HepG2 (cell line): ENCODE data around the gene SEMA3C. TPM values are rescaled to one million over a fixed set of nuclear protein-coding genes. Genes with fewer than 3 reads are reported as not detected.

ENCODE experiments used
- ATAC-seq: fragments of 200-7000 bp; cut with Tn5 transposase; 3 replicates; pipeline ENCODE4 v1.9.1; 2020; ENCODE audit warnings: mild to moderate bottlenecking, moderate library complexity
- BruUV-seq: library from RNA; stranded (reverse); fragments of 400-500 nt; replicated peaks from 2 replicates; lab custom pipeline; 2021; lab: Mats Ljungman, UMichigan
- CTCF ChIA-PET: fragments of 300-600 bp; formaldehyde crosslinking; extraction: SDS; loops from one replicate; lab custom pipeline; 2021; ENCODE audit warnings: low total read pairs, inconsistent platforms, low intra/inter-chr PET ratio; lab: Yijun Ruan, JAX
- POLR2A ChIA-PET: fragments of 350-600 bp; sonication (Branson Sonifier 250); formaldehyde crosslinking; loops from one replicate; lab custom pipeline; 2020; ENCODE audit warnings: antibody characterized with exemption, inconsistent platforms; lab: Yijun Ruan, JAX
- DNase-seq: peaks from one replicate; pipeline ENCODE4 v3.0.0-alpha.2; 2015; ENCODE audit warnings: low spot score
- FAIRE-seq: peaks from 3 replicates; lab custom pipeline; 2011; peaks lifted over from hg19 to GRCh38; lab: Jason Lieb, UNC
- H2AFZ ChIP-seq: one replicate; pipeline ENCODE4 v1.6.1; 2011; ENCODE audit warnings: low read length, inconsistent platforms
- H3K27ac ChIP-seq: fragments of 300-600 bp; 3 replicates; pipeline ENCODE4 v1.8.0; 2011; ENCODE audit warnings: mixed run types, mild to moderate bottlenecking, mixed read lengths, low read length, inconsistent platforms; ENCODE audit not compliant: insufficient read depth; ENCODE audit errors: extremely low read length
- H3K27me3 ChIP-seq, 2 experiments: fragments of 200-600 bp in 1 of 2; 2 replicates in 1 of 2; 3 replicates in 1 of 2; pipeline versions ENCODE4 v1.6.0 to v1.8.0; 2011; ENCODE audit warnings: low read length in 2 of 2, mild to moderate bottlenecking in 2 of 2, moderate library complexity in 2 of 2, inconsistent platforms in 1 of 2; ENCODE audit not compliant: insufficient read depth in 2 of 2, control insufficient read depth in 1 of 2
- H3K36me3 ChIP-seq, 2 experiments: fragments of 200-600 bp in 1 of 2; replicated peaks in 1 of 2; 2 replicates in 1 of 2; 3 replicates in 1 of 2; pipeline versions ENCODE4 v1.5.1 to v1.8.0; 2011; ENCODE audit warnings: low read length in 2 of 2, inconsistent platforms in 1 of 2; ENCODE audit not compliant: insufficient read depth in 2 of 2, control insufficient read depth in 1 of 2
- H3K4me1 ChIP-seq: 2 replicates; pipeline ENCODE4 v1.5.1; 2012; ENCODE audit warnings: low read length, inconsistent platforms; ENCODE audit not compliant: insufficient read depth
- H3K4me2 ChIP-seq: 2 replicates; pipeline ENCODE4 v1.6.0; 2011; ENCODE audit warnings: low read depth, low read length, inconsistent platforms
- H3K4me3 ChIP-seq, 3 experiments: fragments of 200-600 bp in 1 of 3; sonication (generic), shearing (Covaris generic) in 1 of 3; replicated peaks in 1 of 3; 2 replicates each; pipeline ENCODE4 v1.5.1; 2011 to 2016; ENCODE audit warnings: low read length in 3 of 3, inconsistent platforms in 2 of 3, low read depth in 2 of 3, mild to moderate bottlenecking in 2 of 3, control low read depth in 1 of 3, mixed read lengths in 1 of 3; ENCODE audit not compliant: insufficient read depth in 1 of 3
- H3K79me2 ChIP-seq: one replicate; pipeline ENCODE4 v1.6.1; 2011; ENCODE audit warnings: low read length, inconsistent platforms; ENCODE audit not compliant: insufficient read depth
- H3K9ac ChIP-seq: 2 replicates; pipeline ENCODE4 v1.6.0; 2011; ENCODE audit warnings: mild to moderate bottlenecking, low read depth, low read length, inconsistent platforms; ENCODE audit not compliant: insufficient read depth
- H3K9me3 ChIP-seq: 2 replicates; pipeline ENCODE4 v1.5.1; 2012; ENCODE audit warnings: mild to moderate bottlenecking, low read length
- H4K20me1 ChIP-seq: 2 replicates; pipeline ENCODE4 v1.6.0; 2011; ENCODE audit warnings: inconsistent platforms, mild to moderate bottlenecking, low read length, moderate library complexity; ENCODE audit not compliant: insufficient read depth
- BHLHE40 ChIP-seq: IDR thresholded peaks from 2 replicates; pipeline ENCODE4 v1.6.1; 2011; ENCODE audit warnings: low read length, improper control_type of control experiment
- BRCA1 ChIP-seq: sonication (generic); formaldehyde crosslinking; IDR thresholded peaks from 2 replicates; pipeline ENCODE4 v1.4.0; 2020; ENCODE audit warnings: missing genetic modification reagents
- FOXJ3 ChIP-seq: sonication (generic); formaldehyde crosslinking; IDR thresholded peaks from 2 replicates; pipeline ENCODE4 v1.4.0; 2020; ENCODE audit warnings: missing genetic modification reagents, mild to moderate bottlenecking, borderline replicate concordance
- NFIB ChIP-seq: sonication (generic); formaldehyde crosslinking; IDR thresholded peaks from 2 replicates; pipeline ENCODE4 v1.9.0; 2021; ENCODE audit warnings: missing genetic modification reagents, mild to moderate bottlenecking, borderline replicate concordance
- PHF5A ChIP-seq: IDR thresholded peaks from one replicate; pipeline ENCODE4 v1.6.1; 2018; ENCODE audit warnings: low read depth, missing genetic modification reagents; ENCODE audit not compliant: unreplicated experiment
- POLR2AphosphoS5 ChIP-seq: IDR thresholded peaks from 2 replicates; pipeline ENCODE4 v1.6.1; 2012; ENCODE audit warnings: low read depth, low read length
- POLR2G ChIP-seq: fragments of 200-400 bp; formaldehyde crosslinking; IDR thresholded peaks from 2 replicates; pipeline ENCODE4 v1.6.1; 2018; ENCODE audit warnings: mild to moderate bottlenecking, low read depth, low read length, moderate library complexity
- RNF219 ChIP-seq: sonication (generic); formaldehyde crosslinking; IDR thresholded peaks from 2 replicates; pipeline ENCODE4 v1.5.0; 2020; ENCODE audit warnings: mild to moderate bottlenecking, missing genetic modification reagents
- SETDB1 ChIP-seq: sonication (generic); formaldehyde crosslinking; IDR thresholded peaks from 2 replicates; pipeline ENCODE4 v1.5.1; 2020; ENCODE audit warnings: missing genetic modification reagents, mild to moderate bottlenecking, borderline replicate concordance
- ZFP91 ChIP-seq: sonication (generic); formaldehyde crosslinking; IDR thresholded peaks from 2 replicates; pipeline ENCODE4 v1.9.0; 2022; ENCODE audit warnings: missing genetic modification reagents, mild to moderate bottlenecking, borderline replicate concordance
- ZNF10 ChIP-seq: sonication (generic); formaldehyde crosslinking; IDR thresholded peaks from 2 replicates; pipeline ENCODE4 v1.4.0; 2020; ENCODE audit warnings: mild to moderate bottlenecking, low read depth, missing genetic modification reagents, borderline replicate concordance
- ZNF552 ChIP-seq: sonication (generic); formaldehyde crosslinking; IDR thresholded peaks from 2 replicates; pipeline ENCODE4 v1.9.0; 2022; ENCODE audit warnings: missing genetic modification reagents, mild to moderate bottlenecking, borderline replicate concordance
- ZNF784 ChIP-seq: sonication (generic); formaldehyde crosslinking; IDR thresholded peaks from 2 replicates; pipeline ENCODE4 v1.5.1; 2020; ENCODE audit warnings: missing genetic modification reagents, mild to moderate bottlenecking, borderline replicate concordance
- WGBS: methylation state at CpG from one replicate; pipeline ENCODE4 v1.1.6; 2017; ENCODE audit warnings: low lambda C conversion rate; 5-methylcytosine and 5-hydroxymethylcytosine counted together
- in situ Hi-C: cut with HindIII; loops from 2 replicates; pipeline ENCODE4 v1.10.0; 2017; ENCODE audit warnings: low pct_unique_long_range_greater_than_20kb; ENCODE audit not compliant: extremely low pct_ligation_motif_present
- intact Hi-C: fragments of 100-400 bp; cut with micrococcal nuclease; formaldehyde crosslinking; loops from one replicate; pipeline ENCODE4 v1.10.0; 2022; ENCODE audit not compliant: unreplicated experiment
- polyA plus RNA-seq, 8 experiments: library from polyadenylated mRNA; depleted of rRNA in 3 of 8; stranded (reverse) in 7 of 8; unstranded in 1 of 8; fragments of >200 nt; fragmentation: Illumina TruSeq in 4 of 8; extraction: Trizol in 4 of 8; gene quantifications; 2 replicates each; pipeline versions ENCODE4 v1.2.1 to v1.2.3, GENCODE V29; 2011 to 2016; ENCODE audit warnings: low read depth in 4 of 8, missing spikeins in 1 of 8, mixed read lengths in 1 of 8; ENCODE audit not compliant: insufficient read depth in 1 of 8
- total RNA-seq, 5 experiments: library from RNA; depleted of rRNA; stranded (reverse); fragments of >200 nt; fragmentation: Illumina TruSeq; extraction: Trizol; gene quantifications; 2 replicates each; pipeline ENCODE4 v1.2.3, GENCODE V29; 2016; ENCODE audit warnings: low read depth in 1 of 5
- TF ChIP-seq, protein P1 (sequence below): sonication (generic); formaldehyde crosslinking; IDR thresholded peaks from 2 replicates; pipeline ENCODE4 v1.5.1; 2020; ENCODE audit warnings: missing genetic modification reagents, mild to moderate bottlenecking, borderline replicate concordance
- TF ChIP-seq, protein P2 (sequence below): sonication (generic); formaldehyde crosslinking; IDR thresholded peaks from 2 replicates; pipeline ENCODE4 v1.9.0; 2021; ENCODE audit warnings: missing genetic modification reagents, borderline replicate concordance

Gene SEMA3C
- total and polyA plus RNA-seq, 2 of the 13 experiments (the other 11 are each of a cell fraction or from before 2014, with no cell fraction given) = 0.05 to 0.13 TPM

- Histone ChIP-seq H3K27ac (no peak overlapping the region), H3K4me1 (no peaks in the 10 kb centered on the region), H3K9me3 (no peaks in the 10 kb centered on the region), H3K36me3 (no peaks in the 10 kb centered on the region), H2AFZ (no peak overlapping the region), H3K4me2 (no peak overlapping the region), H3K9ac (no peak overlapping the region), H3K79me2 (no peaks in the 10 kb centered on the region), H3K4me3 (no peak overlapping the region), H4K20me1 (no peaks in the 10 kb centered on the region), H3K27me3 (no peaks in the 10 kb centered on the region)
- 0% methylated on average over 1 of the region's 1 CpG for WGBS
- POLR2A ChIA-PET = no interaction called here
- no peak for ATAC-seq
- no peak for DNase-seq
- CTCF ChIA-PET = no interaction called here
- no peak for FAIRE-seq
- no TSS peak for BruUV-seq
- in situ Hi-C loops (no loop called here), intact Hi-C loops (no loop called here)
- TF ChIP-seq POLR2G = no peak
- TF ChIP-seq PHF5A = no peak
- no peak for TF ChIP-seq POLR2AphosphoS5
- no peak for TF ChIP-seq BRCA1 (CRISPR knock-in tag)
- no peak for TF ChIP-seq FOXJ3 (CRISPR knock-in tag)
- TF ChIP-seq ZFP91 (CRISPR knock-in tag) = no peak
- no peak for TF ChIP-seq ZNF784 (CRISPR knock-in tag)
- no peak for TF ChIP-seq NFIB (CRISPR knock-in tag)
- no peak for TF ChIP-seq RNF219 (CRISPR knock-in tag)
- TF ChIP-seq ZNF552 (CRISPR knock-in tag) = no peak
- TF ChIP-seq, protein P1, sequence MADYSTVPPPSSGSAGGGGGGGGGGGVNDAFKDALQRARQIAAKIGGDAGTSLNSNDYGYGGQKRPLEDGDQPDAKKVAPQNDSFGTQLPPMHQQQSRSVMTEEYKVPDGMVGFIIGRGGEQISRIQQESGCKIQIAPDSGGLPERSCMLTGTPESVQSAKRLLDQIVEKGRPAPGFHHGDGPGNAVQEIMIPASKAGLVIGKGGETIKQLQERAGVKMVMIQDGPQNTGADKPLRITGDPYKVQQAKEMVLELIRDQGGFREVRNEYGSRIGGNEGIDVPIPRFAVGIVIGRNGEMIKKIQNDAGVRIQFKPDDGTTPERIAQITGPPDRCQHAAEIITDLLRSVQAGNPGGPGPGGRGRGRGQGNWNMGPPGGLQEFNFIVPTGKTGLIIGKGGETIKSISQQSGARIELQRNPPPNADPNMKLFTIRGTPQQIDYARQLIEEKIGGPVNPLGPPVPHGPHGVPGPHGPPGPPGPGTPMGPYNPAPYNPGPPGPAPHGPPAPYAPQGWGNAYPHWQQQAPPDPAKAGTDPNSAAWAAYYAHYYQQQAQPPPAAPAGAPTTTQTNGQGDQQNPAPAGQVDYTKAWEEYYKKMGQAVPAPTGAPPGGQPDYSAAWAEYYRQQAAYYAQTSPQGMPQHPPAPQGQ (CRISPR knock-in tag) = no peak
- TF ChIP-seq BHLHE40 = no peak
- TF ChIP-seq, protein P2, sequence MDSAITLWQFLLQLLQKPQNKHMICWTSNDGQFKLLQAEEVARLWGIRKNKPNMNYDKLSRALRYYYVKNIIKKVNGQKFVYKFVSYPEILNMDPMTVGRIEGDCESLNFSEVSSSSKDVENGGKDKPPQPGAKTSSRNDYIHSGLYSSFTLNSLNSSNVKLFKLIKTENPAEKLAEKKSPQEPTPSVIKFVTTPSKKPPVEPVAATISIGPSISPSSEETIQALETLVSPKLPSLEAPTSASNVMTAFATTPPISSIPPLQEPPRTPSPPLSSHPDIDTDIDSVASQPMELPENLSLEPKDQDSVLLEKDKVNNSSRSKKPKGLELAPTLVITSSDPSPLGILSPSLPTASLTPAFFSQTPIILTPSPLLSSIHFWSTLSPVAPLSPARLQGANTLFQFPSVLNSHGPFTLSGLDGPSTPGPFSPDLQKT (CRISPR knock-in tag) = no peak
- TF ChIP-seq ZNF10 (CRISPR knock-in tag) = no peak
- no peak for TF ChIP-seq SETDB1 (CRISPR knock-in tag)
These were observed 148.8 kb downstream of the SEMA3C start for GRCh38 chr7:80770061-80770460.
